Thoracic aorta (tissue), 2 donors: ENCODE results near the gene COL16A1. TPM values are rescaled to one million over a fixed set of nuclear protein-coding genes. Genes with fewer than 3 reads are reported as not detected.
A peak's percentile ranks its signal among the peaks of the same experiment; 100 is the strongest.

Source experiments
- ATAC-seq: fragments of 150-250 bp; one replicate; pipeline ENCODE4 v1.8.0; 2017; ENCODE audit warnings: low read depth; ENCODE audit not compliant: insufficient number of reproducible peaks, low FRiP score
- DNase-seq: peaks from one replicate; pipeline ENCODE4 v3.0.0-alpha.2; 2020; ENCODE audit warnings: low spot score
- H3K27ac ChIP-seq, 2 donors: fragments of 200-600 bp; sonication (generic); 1 replicate in 1 of 2; 2 replicates in 1 of 2; pipeline ENCODE4 v1.5.1; 2016; ENCODE audit warnings: mild to moderate bottlenecking in 2 of 2, moderate library complexity in 2 of 2
- H3K27me3 ChIP-seq: fragments of 200-600 bp; sonication (generic); replicated peaks from 2 replicates; pipeline ENCODE4 v1.6.0; 2016; ENCODE audit warnings: mild to moderate bottlenecking; ENCODE audit not compliant: insufficient read depth
- H3K36me3 ChIP-seq: fragments of 200-600 bp; sonication (generic); one replicate; pipeline ENCODE4 v1.5.1; 2016
- H3K4me1 ChIP-seq, 2 donors: fragments of 200-600 bp; sonication (generic); 1 replicate in 1 of 2; 2 replicates in 1 of 2; pipeline versions ENCODE4 v1.5.1 to v1.6.0; 2016; ENCODE audit warnings: low read depth in 2 of 2, mild to moderate bottlenecking in 1 of 2; ENCODE audit not compliant: control insufficient read depth in 1 of 2
- H3K4me3 ChIP-seq: fragments of 200-600 bp; sonication (generic); 2 replicates; pipeline ENCODE4 v1.5.1; 2016; ENCODE audit warnings: mild to moderate bottlenecking
- H3K9me3 ChIP-seq: fragments of 200-600 bp; sonication (generic); 2 replicates; pipeline ENCODE4 v1.5.1; 2016
- CTCF ChIP-seq: fragments of 200-600 bp; sonication (generic); IDR thresholded peaks from one replicate; pipeline ENCODE4 v1.5.1; 2019; ENCODE audit warnings: antibody characterized with exemption
- total RNA-seq, 2 donors: library from RNA; depleted of rRNA; stranded (reverse); fragments of >200 nt; gene quantifications; one replicate each; pipeline versions ENCODE4 v1.1.0 to v1.2.3, GENCODE V29; 2016

COL16A1 gene
- total RNA-seq, 2 donors from 2014 or later, result 183 to 323 TPM

GRCh38 chr1:31745096-31745945 lies 41.5 kb upstream of the COL16A1 start:
- H3K36me3 ChIP-seq, result no peaks in the 10 kb centered on the region
- peak; percentile 72 for TF ChIP-seq CTCF
- no peak for DNase-seq
- no peak overlapping the region for H3K27ac ChIP-seq
- H3K4me3 ChIP-seq, result no peak overlapping the region
- no peaks in the 10 kb centered on the region for H3K9me3 ChIP-seq
- no peaks in the 10 kb centered on the region for H3K4me1 ChIP-seq
- H3K27me3 ChIP-seq, result no peaks in the 10 kb centered on the region
- no peak for ATAC-seq

- no peaks in the 10 kb centered on the region for H3K27me3 ChIP-seq
- ATAC-seq (no peak), DNase-seq (no peak)
- no peaks in the 10 kb centered on the region for H3K36me3 ChIP-seq
- H3K27ac ChIP-seq, result no peak overlapping the region
- H3K4me1 ChIP-seq, result no peaks in the 10 kb centered on the region
- H3K9me3 ChIP-seq, result no peaks in the 10 kb centered on the region
- no peak overlapping the region for H3K4me3 ChIP-seq
- TF ChIP-seq CTCF, result no peak
Measured at GRCh38 chr1:31744165-31744888, 40.5 kb upstream of the COL16A1 start.

GRCh38 chr1:31742462-31743212 lies 38.8 kb upstream of the COL16A1 start:
- no peaks in the 10 kb centered on the region for H3K9me3 ChIP-seq
- H3K27me3 ChIP-seq, result no peaks in the 10 kb centered on the region
- no peaks in the 10 kb centered on the region for H3K36me3 ChIP-seq
- ATAC-seq, result no peak
- H3K27ac ChIP-seq, result no peak overlapping the region
- no peak overlapping the region for H3K4me3 ChIP-seq
- DNase-seq, result no peak
- H3K4me1 ChIP-seq, result no peaks in the 10 kb centered on the region
- no peak for TF ChIP-seq CTCF

GRCh38 chr1:31739346-31739745 lies 35.5 kb upstream of the COL16A1 start:
- no peaks in the 10 kb centered on the region for H3K4me1 ChIP-seq
- H3K27me3 ChIP-seq, result no peaks in the 10 kb centered on the region
- no peak for ATAC-seq
- no peaks in the 10 kb centered on the region for H3K36me3 ChIP-seq
- no peak for TF ChIP-seq CTCF
- no peaks in the 10 kb centered on the region for H3K9me3 ChIP-seq
- no peak overlapping the region for H3K27ac ChIP-seq
- H3K4me3 ChIP-seq, result no peak overlapping the region
- DNase-seq, result no peak

- H3K36me3 ChIP-seq, result no peaks in the 10 kb centered on the region
- no peak for DNase-seq
- H3K4me3 ChIP-seq, result no peak overlapping the region
- H3K9me3 ChIP-seq, result no peaks in the 10 kb centered on the region
- no peak for TF ChIP-seq CTCF
- no peaks in the 10 kb centered on the region for H3K27me3 ChIP-seq
- H3K4me1 ChIP-seq, result no peaks in the 10 kb centered on the region
- H3K27ac ChIP-seq, result no peak overlapping the region
- ATAC-seq, result no peak
Measured at GRCh38 chr1:31736675-31737074, 32.9 kb upstream of the COL16A1 start.
